ENCODE results near the gene MYBPC1. TPM values are rescaled to one million over a fixed set of nuclear protein-coding genes. Genes with fewer than 3 reads are reported as not detected.

MYBPC1 gene
- total RNA-seq, 4 donors from 2014 or later, result 2,958 to 5,874 (median 4,932) TPM

- Histone ChIP-seq H3K27ac (peak overlapping the region in 3 of 4 donors; percentile 1 to 76 (median 10)), H3K36me3 (peaks cover 2 to 94% of the 10 kb centered on the region in 2 donors), H3K9me3 (no peaks in the 10 kb centered on the region), H3K4me3 (no peak overlapping the region), H3K4me1 (peaks cover 3 to 26% of the 10 kb centered on the region in 2 donors), H3K27me3 (no peaks in the 10 kb centered on the region)
- in situ Hi-C loops (cut with MboI; ENCODE audit: low sequenced_read_pairs in 4 of 4) (no loop called here), intact Hi-C loops (cut with DNase I; ENCODE audit: low total_unique reads) (no loop called here)
- no peak for ATAC-seq
- TF ChIP-seq POLR2A (IDR thresholded peaks at IDR 0.05), result no peak
- TF ChIP-seq, protein P1, sequence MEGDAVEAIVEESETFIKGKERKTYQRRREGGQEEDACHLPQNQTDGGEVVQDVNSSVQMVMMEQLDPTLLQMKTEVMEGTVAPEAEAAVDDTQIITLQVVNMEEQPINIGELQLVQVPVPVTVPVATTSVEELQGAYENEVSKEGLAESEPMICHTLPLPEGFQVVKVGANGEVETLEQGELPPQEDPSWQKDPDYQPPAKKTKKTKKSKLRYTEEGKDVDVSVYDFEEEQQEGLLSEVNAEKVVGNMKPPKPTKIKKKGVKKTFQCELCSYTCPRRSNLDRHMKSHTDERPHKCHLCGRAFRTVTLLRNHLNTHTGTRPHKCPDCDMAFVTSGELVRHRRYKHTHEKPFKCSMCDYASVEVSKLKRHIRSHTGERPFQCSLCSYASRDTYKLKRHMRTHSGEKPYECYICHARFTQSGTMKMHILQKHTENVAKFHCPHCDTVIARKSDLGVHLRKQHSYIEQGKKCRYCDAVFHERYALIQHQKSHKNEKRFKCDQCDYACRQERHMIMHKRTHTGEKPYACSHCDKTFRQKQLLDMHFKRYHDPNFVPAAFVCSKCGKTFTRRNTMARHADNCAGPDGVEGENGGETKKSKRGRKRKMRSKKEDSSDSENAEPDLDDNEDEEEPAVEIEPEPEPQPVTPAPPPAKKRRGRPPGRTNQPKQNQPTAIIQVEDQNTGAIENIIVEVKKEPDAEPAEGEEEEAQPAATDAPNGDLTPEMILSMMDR (IDR thresholded peaks at IDR 0.05 in 4 of 5, conservative IDR thresholded peaks at IDR 0.05 in 1 of 5), result no peak
- DNase-seq, result no peak
Measured at GRCh38 chr12:101667591-101667990, 72.8 kb downstream of the MYBPC1 start.

- ATAC-seq (peak in 1 of 2 donors; percentile 35), DNase-seq (peak in 1 of 2 donors; percentile 56)
- Histone ChIP-seq H3K27ac (peak overlapping the region; percentile 14 to 76 (median 40)), H3K4me1 (peaks cover 3 to 32% of the 10 kb centered on the region in 2 donors), H3K4me3 (no peak overlapping the region), H3K36me3 (peaks cover 0 to 94% of the 10 kb centered on the region in 2 donors), H3K27me3 (no peaks in the 10 kb centered on the region), H3K9me3 (no peaks in the 10 kb centered on the region)
- in situ Hi-C loops (cut with MboI; ENCODE audit: low sequenced_read_pairs in 4 of 4) (no loop called here), intact Hi-C loops (cut with DNase I; ENCODE audit: low total_unique reads) (loop anchor here (10.0 kb wide), 1 partner anchor 85 kb away; no protein-coding TSS in a partner anchor)
- TF ChIP-seq, protein P1 (IDR thresholded peaks at IDR 0.05 in 4 of 5, conservative IDR thresholded peaks at IDR 0.05 in 1 of 5), result peak; percentile 33 to 83 (median 47)
- TF ChIP-seq POLR2A (IDR thresholded peaks at IDR 0.05), result no peak
Measured at GRCh38 chr12:101670007-101670671, 75.4 kb downstream of the MYBPC1 start.

GRCh38 chr12:101671157-101671791 lies 76.5 kb downstream of the MYBPC1 start:
- intact Hi-C loops (cut with DNase I; ENCODE audit: low total_unique reads) (loop anchor here (10.0 kb wide), 1 partner anchor 84 kb away; no protein-coding TSS in a partner anchor), in situ Hi-C loops (cut with MboI; ENCODE audit: low sequenced_read_pairs in 4 of 4) (no loop called here)
- Histone ChIP-seq H3K27me3 (no peaks in the 10 kb centered on the region), H3K27ac (peak overlapping the region; percentile 39 to 76 (median 50)), H3K4me3 (no peak overlapping the region), H3K36me3 (peaks cover 0 to 95% of the 10 kb centered on the region in 2 donors), H3K4me1 (peaks cover 3 to 34% of the 10 kb centered on the region in 2 donors), H3K9me3 (no peaks in the 10 kb centered on the region)
- no peak for DNase-seq
- TF ChIP-seq, protein P1 (IDR thresholded peaks at IDR 0.05 in 4 of 5, conservative IDR thresholded peaks at IDR 0.05 in 1 of 5), result no peak
- no peak for TF ChIP-seq POLR2A (IDR thresholded peaks at IDR 0.05)
- no peak for ATAC-seq

DNA sequence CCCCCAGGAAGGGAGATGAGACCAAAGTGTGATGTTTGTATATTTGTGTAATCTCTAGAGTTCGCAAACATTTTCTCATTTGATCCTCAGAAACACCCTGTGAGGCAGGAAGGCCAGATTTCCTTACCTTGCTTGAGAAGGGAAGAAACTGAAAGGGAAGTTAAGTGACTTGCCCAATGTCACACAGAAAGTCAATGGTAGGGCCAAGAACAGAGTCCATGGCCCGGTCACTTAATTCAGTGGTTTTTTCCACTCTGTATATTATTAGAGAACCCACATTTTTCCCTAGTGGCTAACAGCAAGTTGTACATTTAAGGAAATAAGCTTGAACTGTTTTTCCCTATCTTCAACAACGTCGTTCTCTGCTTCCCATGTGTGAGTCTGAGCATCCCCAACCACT lies 77.1 kb downstream of the MYBPC1 start:
- Histone ChIP-seq H3K4me1 (peaks cover 3 to 34% of the 10 kb centered on the region in 2 donors), H3K9me3 (no peaks in the 10 kb centered on the region), H3K27me3 (no peaks in the 10 kb centered on the region), H3K4me3 (no peak overlapping the region), H3K27ac (peak overlapping the region; percentile 27 to 76 (median 48)), H3K36me3 (peaks cover 0 to 97% of the 10 kb centered on the region in 2 donors)
- TF ChIP-seq, protein P1 (IDR thresholded peaks at IDR 0.05 in 4 of 5, conservative IDR thresholded peaks at IDR 0.05 in 1 of 5), result no peak
- no peak for TF ChIP-seq POLR2A (IDR thresholded peaks at IDR 0.05)
- in situ Hi-C loops (cut with MboI; ENCODE audit: low sequenced_read_pairs in 4 of 4), result no loop called here
- intact Hi-C loops (cut with DNase I; ENCODE audit: low total_unique reads), result loop anchor here (10.0 kb wide), 1 partner anchor 83 kb away; no protein-coding TSS in a partner anchor
- ATAC-seq (no peak), DNase-seq (no peak)
